Spleen (tissue), 11 donors: ENCODE results near the gene CAND2. TPM values are rescaled to one million over a fixed set of nuclear protein-coding genes. Genes with fewer than 3 reads are reported as not detected.
A peak's percentile ranks its signal among the peaks of the same experiment; 100 is the strongest.

Source experiments
- DNase-seq: peaks from one replicate; pipeline ENCODE4 v3.0.0-alpha.2; 2020
- H3K27ac ChIP-seq, 8 donors: fragments of 200-600 bp; sonication (generic) in 7 of 8; 1 replicate in 4 of 8; 2 replicates in 4 of 8; pipeline versions ENCODE4 v1.5.0 to v1.8.0; 2016 to 2021; ENCODE audit warnings: inconsistent platforms in 4 of 8, mild to moderate bottlenecking in 4 of 8, moderate library complexity in 1 of 8
- H3K27me3 ChIP-seq, 7 donors: fragments of 200-600 bp; sonication (generic) in 6 of 7; replicated peaks in 1 of 7; 1 replicate in 4 of 7; 2 replicates in 3 of 7; pipeline versions ENCODE4 v1.5.0 to v1.8.0; 2016 to 2021; ENCODE audit warnings: inconsistent platforms in 3 of 7, mild to moderate bottlenecking in 1 of 7
- H3K36me3 ChIP-seq, 6 donors: fragments of 200-600 bp; sonication (generic) in 5 of 6; 1 replicate in 4 of 6; 2 replicates in 2 of 6; pipeline versions ENCODE4 v1.5.0 to v1.8.0; 2016 to 2021; ENCODE audit warnings: inconsistent platforms in 2 of 6
- H3K4me1 ChIP-seq, 6 donors: fragments of 200-600 bp; sonication (generic) in 5 of 6; 1 replicate in 3 of 6; 2 replicates in 3 of 6; pipeline versions ENCODE4 v1.5.0 to v1.8.0; 2016 to 2021; ENCODE audit warnings: inconsistent platforms in 3 of 6
- H3K4me3 ChIP-seq, 8 donors: fragments of 200-600 bp; sonication (generic) in 7 of 8; 1 replicate in 4 of 8; 2 replicates in 4 of 8; pipeline versions ENCODE4 v1.5.0 to v1.8.0; 2016 to 2021; ENCODE audit warnings: inconsistent platforms in 4 of 8, mild to moderate bottlenecking in 4 of 8, moderate library complexity in 2 of 8
- H3K9me3 ChIP-seq, 8 donors: fragments of 200-600 bp; sonication (generic) in 7 of 8; 1 replicate in 4 of 8; 2 replicates in 4 of 8; pipeline versions ENCODE4 v1.5.0 to v1.8.0; 2016 to 2021; ENCODE audit warnings: inconsistent platforms in 4 of 8
- CTCF ChIP-seq, 11 experiments: fragments of 200-600 bp in 7 of 11; fragments of 450-650 bp in 4 of 11; sonication (generic) in 4 of 11; IDR thresholded peaks in 8 of 11; conservative IDR thresholded peaks in 3 of 11; 1 replicate in 7 of 11; 2 replicates in 4 of 11; pipeline versions ENCODE4 v1.4.0 to v1.8.0; 2016 to 2021; ENCODE audit warnings: antibody characterized with exemption in 11 of 11, inconsistent platforms in 4 of 11, mild to moderate bottlenecking in 1 of 11
- POLR2A ChIP-seq, 3 donors: fragments of 450-650 bp; IDR thresholded peaks; one replicate each; pipeline ENCODE4 v1.5.1; 2017; ENCODE audit warnings: antibody characterized with exemption in 3 of 3, mild to moderate bottlenecking in 1 of 3
- POLR2AphosphoS5 ChIP-seq, 3 donors: sonication (generic); formaldehyde crosslinking; IDR thresholded peaks; one replicate each; pipeline ENCODE4 v1.5.1; 2017; ENCODE audit warnings: antibody characterized with exemption in 3 of 3
- WGBS, 5 donors: extraction: QIAGEN DNeasy Blood & Tissue Kit in 3 of 5; methylation state at CpG; one replicate each; pipeline versions ENCODE4 v1.1.5 to v1.1.7; 2013 to 2018; 5-methylcytosine and 5-hydroxymethylcytosine counted together
- intact Hi-C: fragments of 100-400 bp; cut with DNase I; formaldehyde crosslinking; loops from one replicate; pipeline ENCODE4 v1.15.0; 2023; ENCODE audit warnings: low total_unique reads
- polyA plus RNA-seq, 3 donors: library from polyadenylated mRNA; stranded (reverse); fragments of 200-250 nt; gene quantifications; one replicate each; pipeline ENCODE4 v1.2.1, GENCODE V29; 2013
- total RNA-seq, 7 donors: library from RNA; depleted of rRNA in 3 of 7; stranded (reverse); fragments of >200 nt in 3 of 7; fragmentation: NEBNext Ultra II Directional in 4 of 7; extraction: Animal tissue kit (Norgen Biotek cat#: 25700) in 4 of 7; gene quantifications; one replicate each; pipeline versions ENCODE4 v1.1.0 to v1.2.1, GENCODE V29; 2016 to 2021
- donor health status: healthy with polysubstance abuse.
- donor health status: DM: no; HTN: no; CAD: no; lungs with moderate emphysema.
- donor health status: DM: no; HTN: no; CAD: no.
- donor health status: Bipolar disorder and iron deficiency.
- donor health status: healthy.
- donor health status: DM: no; HTN: no; CAD: no.
- donor health status: DM: yes; HTN: yes; CAD: no.

CAND2 gene
- total and polyA plus RNA-seq, 10 donors = 0.78 to 12.2 (median 7.5) TPM

GRCh38 chr3:12798559-12799179 is 2.2 kb downstream of the CAND2 start:
- Histone ChIP-seq H3K4me3 (no peak overlapping the region), H3K4me1 (peaks cover 0 to 31% (median 26%) of the 10 kb centered on the region in 6 donors), H3K27me3 (peaks cover 0 to 19% (median 8%) of the 10 kb centered on the region in 7 donors), H3K27ac (peak overlapping the region in 4 of 8 donors; percentile 2 to 54 (median 42)), H3K9me3 (no peaks in the 10 kb centered on the region), H3K36me3 (peaks cover 0 to 5% (median 0%) of the 10 kb centered on the region in 6 donors)
- WGBS, 5 donors = 72 to 82% (median 80%) methylated on average over 11 to 12 of the region's 12 CpGs
- DNase-seq = peak; percentile 42
- intact Hi-C loops = no loop called here
- no peak for TF ChIP-seq POLR2A (IDR thresholded peaks at IDR 0.05)
- no peak for TF ChIP-seq CTCF (IDR thresholded peaks at IDR 0.05 in 8 of 11, conservative IDR thresholded peaks at IDR 0.05 in 3 of 11)
- TF ChIP-seq POLR2AphosphoS5 (IDR thresholded peaks at IDR 0.05) = no peak

GRCh38 chr3:12799525-12800440 is 3.3 kb downstream of the CAND2 start:
- WGBS, 5 donors = 85 to 96% (median 87%) methylated on average over 7 of the region's 7 CpGs
- peaks cover 0 to 31% (median 26%) of the 10 kb centered on the region in 6 donors for H3K4me1 ChIP-seq
- intact Hi-C loops = no loop called here
- no peak for TF ChIP-seq POLR2A (IDR thresholded peaks at IDR 0.05)
- TF ChIP-seq CTCF (IDR thresholded peaks at IDR 0.05 in 8 of 11, conservative IDR thresholded peaks at IDR 0.05 in 3 of 11) = no peak
- no peak for TF ChIP-seq POLR2AphosphoS5 (IDR thresholded peaks at IDR 0.05)
- H3K9me3 ChIP-seq = no peaks in the 10 kb centered on the region
- DNase-seq = peak; percentile 58
- H3K27me3 ChIP-seq = peaks cover 0 to 19% (median 8%) of the 10 kb centered on the region in 7 donors
- no peak overlapping the region for H3K4me3 ChIP-seq
- H3K36me3 ChIP-seq = peaks cover 0 to 13% (median 0%) of the 10 kb centered on the region in 6 donors
- H3K27ac ChIP-seq = no peak overlapping the region

- 87 to 97% (median 96%) methylated on average over 12 of the region's 12 CpGs for WGBS, 5 donors
- peaks cover 0 to 14% (median 0%) of the 10 kb centered on the region in 6 donors for H3K36me3 ChIP-seq
- H3K9me3 ChIP-seq = no peaks in the 10 kb centered on the region
- TF ChIP-seq CTCF (IDR thresholded peaks at IDR 0.05 in 8 of 11, conservative IDR thresholded peaks at IDR 0.05 in 3 of 11) = no peak
- H3K4me3 ChIP-seq = no peak overlapping the region
- peak; percentile 62 for DNase-seq
- peaks cover 0 to 10% (median 3%) of the 10 kb centered on the region in 6 donors for H3K4me1 ChIP-seq
- H3K27ac ChIP-seq = no peak overlapping the region
- no peaks in the 10 kb centered on the region for H3K27me3 ChIP-seq
- intact Hi-C loops = no loop called here
Measured at GRCh38 chr3:12803371-12803770, 6.9 kb downstream of the CAND2 start.

- intact Hi-C loops = no loop called here
- no peaks in the 10 kb centered on the region for H3K27me3 ChIP-seq
- peak overlapping the region in 4 of 8 donors; percentile 2 to 55 (median 15) for H3K27ac ChIP-seq
- no peak overlapping the region for H3K4me3 ChIP-seq
- WGBS, 5 donors = 93 to 99% (median 95%) methylated on average over 8 to 9 of the region's 9 CpGs
- peaks cover 11 to 32% (median 13%) of the 10 kb centered on the region in 6 donors for H3K4me1 ChIP-seq
- no peaks in the 10 kb centered on the region for H3K9me3 ChIP-seq
- TF ChIP-seq POLR2A (IDR thresholded peaks at IDR 0.05) (no peak), CTCF (IDR thresholded peaks at IDR 0.05 in 8 of 11, conservative IDR thresholded peaks at IDR 0.05 in 3 of 11) (no peak), POLR2AphosphoS5 (IDR thresholded peaks at IDR 0.05) (no peak)
- DNase-seq = peak; percentile 43
- peaks cover 0 to 14% (median 0%) of the 10 kb centered on the region in 6 donors for H3K36me3 ChIP-seq
Measured at GRCh38 chr3:12807066-12807465, 10.6 kb downstream of the CAND2 start.
